ENCODE measurements around the gene TMEM215. TPM values are rescaled to one million over a fixed set of nuclear protein-coding genes. Genes with fewer than 3 reads are reported as not detected.

TMEM215 gene
- total RNA-seq, 4 donors from 2014 or later: 0.06 TPM; not detected in 2

- intact Hi-C loops (cut with DNase I): no loop called here
- DNase-seq (ENCODE audit: extremely low spot score): no peak
- WGBS: 100% methylated on average over 1 of the region's 1 CpG
- Histone ChIP-seq H3K27ac (replicated peaks in 1 of 4) (no peak overlapping the region), H3K9me3 (peaks cover 0 to 15% (median 5%) of the 10 kb centered on the region in 4 donors), H3K36me3 (no peaks in the 10 kb centered on the region), H3K27me3 (no peaks in the 10 kb centered on the region), H3K4me1 (no peaks in the 10 kb centered on the region), H3K4me3 (no peak overlapping the region)
- no peak for TF ChIP-seq POLR2AphosphoS5 (IDR thresholded peaks at IDR 0.05)
- no peak for TF ChIP-seq EP300 (IDR thresholded peaks at IDR 0.05)
- TF ChIP-seq POLR2A (IDR thresholded peaks at IDR 0.05; ENCODE audit: low read depth): no peak
- TF ChIP-seq, protein P1, sequence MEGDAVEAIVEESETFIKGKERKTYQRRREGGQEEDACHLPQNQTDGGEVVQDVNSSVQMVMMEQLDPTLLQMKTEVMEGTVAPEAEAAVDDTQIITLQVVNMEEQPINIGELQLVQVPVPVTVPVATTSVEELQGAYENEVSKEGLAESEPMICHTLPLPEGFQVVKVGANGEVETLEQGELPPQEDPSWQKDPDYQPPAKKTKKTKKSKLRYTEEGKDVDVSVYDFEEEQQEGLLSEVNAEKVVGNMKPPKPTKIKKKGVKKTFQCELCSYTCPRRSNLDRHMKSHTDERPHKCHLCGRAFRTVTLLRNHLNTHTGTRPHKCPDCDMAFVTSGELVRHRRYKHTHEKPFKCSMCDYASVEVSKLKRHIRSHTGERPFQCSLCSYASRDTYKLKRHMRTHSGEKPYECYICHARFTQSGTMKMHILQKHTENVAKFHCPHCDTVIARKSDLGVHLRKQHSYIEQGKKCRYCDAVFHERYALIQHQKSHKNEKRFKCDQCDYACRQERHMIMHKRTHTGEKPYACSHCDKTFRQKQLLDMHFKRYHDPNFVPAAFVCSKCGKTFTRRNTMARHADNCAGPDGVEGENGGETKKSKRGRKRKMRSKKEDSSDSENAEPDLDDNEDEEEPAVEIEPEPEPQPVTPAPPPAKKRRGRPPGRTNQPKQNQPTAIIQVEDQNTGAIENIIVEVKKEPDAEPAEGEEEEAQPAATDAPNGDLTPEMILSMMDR (IDR thresholded peaks at IDR 0.05): no peak
Observed at GRCh38 chr9:32801530-32801929, 18.2 kb downstream of the TMEM215 start.

DNA sequence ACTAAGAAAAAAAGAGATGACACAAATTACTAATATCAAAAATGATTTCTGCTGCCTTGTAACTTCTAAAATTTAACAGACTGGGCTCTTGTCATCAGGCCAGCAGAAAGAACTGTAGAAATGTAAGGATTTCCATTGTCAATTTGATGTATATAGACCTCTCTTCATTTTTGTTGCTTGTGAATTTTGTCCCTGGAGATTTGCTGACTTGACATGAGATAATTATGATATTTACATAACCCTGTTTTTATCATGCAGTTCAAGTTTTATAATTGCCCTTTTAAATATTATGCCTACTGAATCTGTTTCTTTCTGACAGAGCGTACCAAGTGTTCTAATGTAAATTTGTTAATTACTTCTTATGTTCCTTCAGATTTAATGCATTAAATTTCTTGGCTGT, 23.9 kb downstream of the TMEM215 start:
- H3K4me3 ChIP-seq: no peak overlapping the region
- H3K36me3 ChIP-seq: no peaks in the 10 kb centered on the region
- H3K4me1 ChIP-seq: no peaks in the 10 kb centered on the region
- H3K27me3 ChIP-seq: no peaks in the 10 kb centered on the region
- peaks cover 0 to 24% (median 12%) of the 10 kb centered on the region in 4 donors for H3K9me3 ChIP-seq
- TF ChIP-seq POLR2A (IDR thresholded peaks at IDR 0.05; ENCODE audit: low read depth): no peak
- no peak for TF ChIP-seq EP300 (IDR thresholded peaks at IDR 0.05)
- no peak for TF ChIP-seq POLR2AphosphoS5 (IDR thresholded peaks at IDR 0.05)
- TF ChIP-seq, protein P1 (IDR thresholded peaks at IDR 0.05): no peak
- no peak for DNase-seq (ENCODE audit: extremely low spot score)
- no peak overlapping the region for H3K27ac ChIP-seq (replicated peaks in 1 of 4)
- intact Hi-C loops (cut with DNase I): no loop called here
- 86% methylated on average over 1 of the region's 1 CpG for whole genome bisulfite sequencing

GRCh38 chr9:32811246-32811645, 27.9 kb downstream of the TMEM215 start:
- Histone ChIP-seq H3K27me3 (no peaks in the 10 kb centered on the region), H3K4me1 (no peaks in the 10 kb centered on the region), H3K9me3 (peaks cover 0 to 14% (median 9%) of the 10 kb centered on the region in 4 donors), H3K4me3 (no peak overlapping the region), H3K36me3 (no peaks in the 10 kb centered on the region), H3K27ac (replicated peaks in 1 of 4) (no peak overlapping the region)
- 45% methylated on average over 3 of the region's 3 CpGs for WGBS
- intact Hi-C loops (cut with DNase I): no loop called here
- no peak for DNase-seq (ENCODE audit: extremely low spot score)
- TF ChIP-seq POLR2AphosphoS5 (IDR thresholded peaks at IDR 0.05): no peak
- TF ChIP-seq EP300 (IDR thresholded peaks at IDR 0.05): no peak

- intact Hi-C loops (cut with DNase I): no loop called here
- 67% methylated on average over 4 of the region's 4 CpGs for WGBS
Observed at GRCh38 chr9:32820322-32820721, 37.0 kb downstream of the TMEM215 start.

DNA sequence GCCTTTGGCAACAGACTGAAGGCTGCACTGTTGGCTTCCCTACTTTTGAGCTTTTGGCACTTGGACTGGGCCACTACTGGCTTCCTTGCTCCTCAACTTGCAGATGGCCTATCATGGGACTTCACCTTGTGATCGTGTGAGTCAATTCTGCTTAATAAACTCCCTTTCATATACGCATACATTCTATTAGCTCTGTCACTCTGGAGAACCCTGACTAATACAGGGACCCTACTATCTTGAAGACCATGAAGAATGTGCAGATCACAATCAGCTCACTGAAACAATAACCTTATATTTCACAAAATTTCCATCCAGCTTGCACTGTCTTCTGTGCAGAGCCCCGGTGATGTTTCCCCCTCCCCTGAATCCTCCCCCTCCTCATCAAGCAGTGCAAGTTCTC, 39.8 kb downstream of the TMEM215 start:
- H3K4me1 ChIP-seq: no peaks in the 10 kb centered on the region
- peak; percentile 10 for DNase-seq (ENCODE audit: extremely low spot score)
- H3K4me3 ChIP-seq: no peak overlapping the region
- no peaks in the 10 kb centered on the region for H3K9me3 ChIP-seq
- H3K27ac ChIP-seq (replicated peaks in 1 of 4): no peak overlapping the region
- TF ChIP-seq EP300 (IDR thresholded peaks at IDR 0.05): no peak
- TF ChIP-seq, protein P1 (IDR thresholded peaks at IDR 0.05): no peak
- no peak for TF ChIP-seq POLR2A (IDR thresholded peaks at IDR 0.05; ENCODE audit: low read depth)
- no peak for TF ChIP-seq POLR2AphosphoS5 (IDR thresholded peaks at IDR 0.05)
- no peaks in the 10 kb centered on the region for H3K36me3 ChIP-seq
- intact Hi-C loops (cut with DNase I): no loop called here
- no peaks in the 10 kb centered on the region for H3K27me3 ChIP-seq
- WGBS: 87% methylated on average over 3 of the region's 3 CpGs

More at GRCh38 chr9:32820322-32820721, 37.0 kb downstream of the TMEM215 start:
- Histone ChIP-seq H3K36me3 (no peaks in the 10 kb centered on the region), H3K27ac (replicated peaks in 1 of 4) (no peak overlapping the region), H3K9me3 (no peaks in the 10 kb centered on the region), H3K27me3 (no peaks in the 10 kb centered on the region), H3K4me3 (no peak overlapping the region), H3K4me1 (no peaks in the 10 kb centered on the region)
- TF ChIP-seq, protein P1 (IDR thresholded peaks at IDR 0.05): no peak
- TF ChIP-seq POLR2A (IDR thresholded peaks at IDR 0.05; ENCODE audit: low read depth): no peak
- TF ChIP-seq EP300 (IDR thresholded peaks at IDR 0.05): no peak
- no peak for TF ChIP-seq POLR2AphosphoS5 (IDR thresholded peaks at IDR 0.05)
- peak; percentile 64 for DNase-seq (ENCODE audit: extremely low spot score)
